BJ (cell line): ENCODE results near the gene LBX1. TPM values are rescaled to one million over a fixed set of nuclear protein-coding genes. Genes with fewer than 3 reads are reported as not detected.

Source experiments
- CTCF ChIA-PET: fragments of 350-600 bp; formaldehyde crosslinking; extraction: SDS; loops from one replicate; lab custom pipeline; 2021; ENCODE audit warnings: antibody characterized with exemption, inconsistent platforms; lab: Yijun Ruan, JAX
- POLR2A ChIA-PET: fragments of 300-600 bp; sonication (Branson Sonifier 250); formaldehyde crosslinking; extraction: SDS; loops from one replicate; lab custom pipeline; 2021; ENCODE audit warnings: antibody characterized with exemption; lab: Charles Lee
- DNase-seq: peaks from one replicate; pipeline ENCODE4 v3.0.0-alpha.2; 2011; ENCODE audit warnings: low read depth
- H3K27me3 ChIP-seq: 2 replicates; pipeline ENCODE4 v1.6.0; 2011; ENCODE audit warnings: low read length; ENCODE audit not compliant: control insufficient read depth, insufficient read depth
- H3K36me3 ChIP-seq: 2 replicates; pipeline ENCODE4 v1.5.1; 2011; ENCODE audit warnings: low read length; ENCODE audit not compliant: control insufficient read depth, insufficient read depth
- H3K4me3 ChIP-seq: 2 replicates; pipeline ENCODE4 v1.5.1; 2011; ENCODE audit warnings: low read depth, mild to moderate bottlenecking, control low read depth, low read length
- polyA plus RNA-seq: library from polyadenylated mRNA; depleted of rRNA; stranded (reverse); fragments of >200 nt; gene quantifications from 2 replicates; pipeline ENCODE4 v1.2.3, GENCODE V29; 2011
- TF ChIP-seq, protein P1 (sequence below): IDR thresholded peaks from 2 replicates; pipeline ENCODE4 v1.5.1; 2011; ENCODE audit warnings: low read depth, mild to moderate bottlenecking, control low read depth, inconsistent platforms, low read length, moderate library complexity; ENCODE audit not compliant: insufficient read depth

LBX1 gene
- polyA plus RNA-seq, 1 experiment: not detected

DNA sequence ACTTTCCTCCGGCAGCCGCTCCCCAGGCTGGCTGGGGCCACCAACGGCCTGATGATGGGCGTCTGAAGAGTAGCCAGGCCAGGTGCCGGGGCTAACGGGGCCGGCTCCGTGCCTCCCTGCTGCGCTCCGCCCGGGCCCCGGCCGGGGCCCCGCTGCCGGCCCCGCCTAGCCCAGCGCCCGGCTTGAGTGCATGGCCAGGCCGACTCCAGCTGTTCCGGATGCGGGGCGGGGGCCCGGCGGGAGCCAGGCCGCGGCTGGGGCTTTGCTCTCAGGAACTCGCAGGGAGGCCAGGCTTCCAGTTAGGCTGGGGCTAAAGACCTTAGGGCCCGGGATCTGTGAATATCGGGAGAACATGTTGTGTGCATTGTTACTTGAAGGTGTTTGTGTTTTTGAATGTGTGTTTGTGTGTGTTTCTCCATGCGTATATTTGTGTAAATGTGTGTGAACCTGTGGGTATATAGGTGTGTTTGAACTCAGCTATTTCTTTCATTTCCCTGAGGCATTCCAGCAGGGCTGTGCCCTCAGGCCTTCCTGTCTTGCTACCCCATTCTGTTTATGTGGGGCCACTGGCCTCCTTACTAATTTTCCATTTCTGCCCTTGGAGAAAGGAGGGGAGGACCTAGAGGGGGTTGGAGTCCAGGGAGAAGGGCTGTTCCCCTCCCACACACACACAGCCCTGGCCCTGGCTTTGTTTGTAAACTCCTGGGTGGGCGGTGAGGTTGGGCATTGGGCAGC, 1.1 kb upstream of the LBX1 start:
- Histone ChIP-seq H3K27me3 (peaks cover 77% of the 10 kb centered on the region), H3K4me3 (no peak overlapping the region), H3K36me3 (no peaks in the 10 kb centered on the region)
- ChIA-PET CTCF (interaction anchor here (1.3 kb wide), 1 partner anchor 16 kb away, joined by 4 read pairs; no protein-coding TSS in a partner anchor), POLR2A (no interaction called here)
- TF ChIP-seq, protein P1, sequence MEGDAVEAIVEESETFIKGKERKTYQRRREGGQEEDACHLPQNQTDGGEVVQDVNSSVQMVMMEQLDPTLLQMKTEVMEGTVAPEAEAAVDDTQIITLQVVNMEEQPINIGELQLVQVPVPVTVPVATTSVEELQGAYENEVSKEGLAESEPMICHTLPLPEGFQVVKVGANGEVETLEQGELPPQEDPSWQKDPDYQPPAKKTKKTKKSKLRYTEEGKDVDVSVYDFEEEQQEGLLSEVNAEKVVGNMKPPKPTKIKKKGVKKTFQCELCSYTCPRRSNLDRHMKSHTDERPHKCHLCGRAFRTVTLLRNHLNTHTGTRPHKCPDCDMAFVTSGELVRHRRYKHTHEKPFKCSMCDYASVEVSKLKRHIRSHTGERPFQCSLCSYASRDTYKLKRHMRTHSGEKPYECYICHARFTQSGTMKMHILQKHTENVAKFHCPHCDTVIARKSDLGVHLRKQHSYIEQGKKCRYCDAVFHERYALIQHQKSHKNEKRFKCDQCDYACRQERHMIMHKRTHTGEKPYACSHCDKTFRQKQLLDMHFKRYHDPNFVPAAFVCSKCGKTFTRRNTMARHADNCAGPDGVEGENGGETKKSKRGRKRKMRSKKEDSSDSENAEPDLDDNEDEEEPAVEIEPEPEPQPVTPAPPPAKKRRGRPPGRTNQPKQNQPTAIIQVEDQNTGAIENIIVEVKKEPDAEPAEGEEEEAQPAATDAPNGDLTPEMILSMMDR: no peak
- DNase-seq: no peak

DNA sequence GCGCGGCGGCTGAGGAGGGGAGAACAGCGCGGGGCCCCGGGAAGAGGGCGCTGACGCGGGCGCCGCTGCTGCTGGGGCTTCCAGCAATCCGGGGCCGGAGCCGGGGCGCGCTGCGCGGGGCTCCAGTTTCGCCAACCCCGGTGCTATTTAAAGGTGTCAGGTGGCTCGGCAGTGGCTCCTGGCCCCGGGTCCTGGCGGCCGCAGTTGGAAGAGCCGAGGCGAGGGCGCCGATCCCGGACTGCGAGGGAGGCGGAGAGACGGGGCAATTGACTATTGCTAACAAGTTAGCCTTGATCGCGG, 347 bp downstream of the LBX1 start:
- Histone ChIP-seq H3K36me3 (no peaks in the 10 kb centered on the region), H3K4me3 (no peak overlapping the region), H3K27me3 (peaks cover 75% of the 10 kb centered on the region)
- CTCF ChIA-PET: interaction anchor here (0.9 to 1.0 kb wide), 2 partner anchors 14 to 15 kb away, joined by 3 to 4 read pairs; no protein-coding TSS in a partner anchor
- TF ChIP-seq, protein P1: no peak
- POLR2A ChIA-PET: no interaction called here
- DNase-seq: no peak

DNA sequence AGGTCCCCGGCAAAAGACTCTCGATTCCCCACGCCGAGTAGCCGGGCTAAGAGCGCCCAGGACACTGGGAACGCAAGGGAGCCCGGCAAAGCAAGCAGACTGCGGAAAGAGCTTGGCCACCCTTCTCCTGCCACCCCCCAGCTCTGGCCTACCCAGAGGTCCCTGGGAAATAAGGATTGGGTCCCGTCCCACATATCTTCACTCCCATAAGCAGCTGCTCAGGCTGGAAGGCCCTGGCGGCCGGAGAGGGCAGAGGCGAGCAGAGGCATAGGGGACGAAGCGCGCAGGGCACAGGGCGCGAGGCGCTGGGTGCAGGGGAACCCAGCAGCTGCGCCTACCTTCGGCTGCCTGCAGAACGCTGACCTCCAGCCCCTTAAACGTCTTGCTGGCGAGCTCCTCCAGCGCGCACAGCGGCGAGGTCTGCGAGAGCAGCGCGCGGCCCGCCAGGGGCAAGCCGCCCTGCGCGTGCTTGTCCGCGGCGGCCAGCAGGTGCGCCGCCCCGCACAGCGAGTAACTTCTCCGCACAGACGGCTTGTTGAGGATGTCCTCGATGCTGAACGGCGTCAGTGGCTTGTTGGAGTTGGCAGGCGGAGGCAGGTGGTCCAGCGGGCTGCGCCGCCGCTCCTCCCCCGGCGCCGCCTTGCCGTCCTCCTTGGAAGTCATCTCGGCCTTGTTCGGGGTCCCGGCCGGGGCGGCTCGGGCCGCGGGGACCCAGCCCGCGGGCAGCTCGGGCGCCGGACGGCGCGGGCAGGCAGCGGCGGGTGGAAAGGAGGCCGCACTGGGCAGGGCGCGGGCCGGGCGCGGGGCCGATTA, 904 bp downstream of the LBX1 start:
- POLR2A ChIA-PET: no interaction called here
- TF ChIP-seq, protein P1: no peak
- CTCF ChIA-PET: interaction anchor here (0.8 to 2.0 kb wide), 3 partner anchors 9 to 15 kb away, joined by 3 to 11 read pairs (median 3); no protein-coding TSS in a partner anchor
- H3K36me3 ChIP-seq: no peaks in the 10 kb centered on the region
- DNase-seq: no peak
- H3K27me3 ChIP-seq: peaks cover 77% of the 10 kb centered on the region
- no peak overlapping the region for H3K4me3 ChIP-seq

DNA sequence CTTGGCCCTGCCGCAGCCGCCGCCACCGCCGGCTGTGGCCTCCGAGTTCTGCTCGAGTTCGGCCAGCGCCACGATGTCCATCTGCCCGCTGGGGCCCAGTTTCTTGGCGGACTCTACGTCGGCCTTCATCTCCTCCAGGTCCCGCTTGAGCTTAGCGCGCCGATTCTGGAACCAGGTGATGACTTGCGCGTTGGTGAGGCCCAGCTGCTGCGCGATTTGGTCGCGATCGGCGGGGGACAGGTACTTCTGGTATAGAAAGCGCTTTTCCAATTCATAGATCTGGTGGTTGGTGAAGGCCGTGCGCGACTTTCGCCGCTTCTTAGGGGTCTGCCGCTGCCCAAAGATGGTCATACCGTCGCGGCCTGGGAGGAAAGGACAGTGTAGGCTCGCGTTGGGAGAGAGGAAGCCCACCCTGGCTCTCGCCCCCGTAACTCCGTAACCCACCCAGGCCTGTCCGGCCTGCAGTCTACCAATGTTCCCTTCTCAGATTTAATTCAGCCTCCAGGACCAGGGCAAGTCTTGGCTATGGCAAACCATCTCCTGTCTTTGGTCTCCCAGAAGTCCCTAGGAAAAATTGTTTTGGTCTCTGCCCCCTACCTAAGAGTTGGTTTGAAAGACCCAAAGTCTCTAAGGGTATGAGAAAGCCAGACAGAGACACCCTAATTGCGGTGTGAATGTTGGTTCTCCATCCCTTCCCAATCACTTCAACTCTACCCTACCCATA, 1.7 kb downstream of the LBX1 start:
- DNase-seq: no peak
- Histone ChIP-seq H3K27me3 (peaks cover 79% of the 10 kb centered on the region), H3K36me3 (no peaks in the 10 kb centered on the region), H3K4me3 (no peak overlapping the region)
- TF ChIP-seq, protein P1: no peak
- CTCF ChIA-PET: interaction anchor here (0.7 to 2.0 kb wide), 4 partner anchors 9 to 68 kb away, joined by 3 to 11 read pairs (median 4); no protein-coding TSS in a partner anchor
- POLR2A ChIA-PET: no interaction called here
